Vagina (tissue), 2 donors: ENCODE results near the gene APBA1. TPM values are rescaled to one million over a fixed set of nuclear protein-coding genes. Genes with fewer than 3 reads are reported as not detected.

Source experiments
- DNase-seq, 2 donors: peaks; one replicate each; pipeline ENCODE4 v3.0.0-alpha.2; 2017; ENCODE audit errors: extremely low spot score in 2 of 2
- H3K27ac ChIP-seq: fragments of 200-600 bp; sonication (generic); one replicate; pipeline ENCODE4 v1.5.1; 2019
- H3K27me3 ChIP-seq: fragments of 200-600 bp; sonication (generic); one replicate; pipeline ENCODE4 v1.5.1; 2019
- H3K36me3 ChIP-seq, 2 donors: fragments of 200-600 bp; sonication (generic); one replicate each; pipeline ENCODE4 v1.5.1; 2017 to 2019
- H3K4me1 ChIP-seq: fragments of 200-600 bp; sonication (generic); one replicate; pipeline ENCODE4 v1.5.1; 2019
- H3K4me3 ChIP-seq, 2 donors: fragments of 200-600 bp; sonication (generic); 1 replicate in 1 of 2; 2 replicates in 1 of 2; pipeline ENCODE4 v1.5.1; 2016 to 2019
- H3K9me3 ChIP-seq: fragments of 200-600 bp; sonication (generic); one replicate; pipeline ENCODE4 v1.5.1; 2019
- POLR2A ChIP-seq, 2 donors: fragments of 450-650 bp; IDR thresholded peaks; one replicate each; pipeline ENCODE4 v1.6.1; 2017; ENCODE audit warnings: antibody characterized with exemption in 2 of 2, mild to moderate bottlenecking in 2 of 2, moderate library complexity in 2 of 2
- POLR2AphosphoS5 ChIP-seq, 2 donors: sonication (generic); formaldehyde crosslinking; IDR thresholded peaks; one replicate each; pipeline ENCODE4 v1.9.0; 2017; ENCODE audit warnings: antibody characterized with exemption in 2 of 2, mild to moderate bottlenecking in 2 of 2, low read depth in 1 of 2; ENCODE audit not compliant: insufficient read depth in 1 of 2
- intact Hi-C: fragments of 100-400 bp; cut with DNase I; formaldehyde crosslinking; loops from one replicate; pipeline ENCODE4 v1.15.1; 2023
- total RNA-seq: library from RNA; depleted of rRNA; stranded (reverse); fragments of >200 nt; gene quantifications from one replicate; pipeline ENCODE4 v1.2.3, GENCODE V29; 2016
- TF ChIP-seq, protein P1 (sequence below), 3 experiments: fragments of 450-650 bp in 2 of 3; fragments of 200-600 bp in 1 of 3; sonication (generic) in 1 of 3; IDR thresholded peaks; one replicate each; pipeline ENCODE4 v1.5.1; 2017 to 2019; ENCODE audit warnings: antibody characterized with exemption in 3 of 3, mild to moderate bottlenecking in 2 of 3, moderate library complexity in 2 of 3

Gene APBA1
- total RNA-seq, 1 donor from 2014 or later = 13.3 TPM

DNA sequence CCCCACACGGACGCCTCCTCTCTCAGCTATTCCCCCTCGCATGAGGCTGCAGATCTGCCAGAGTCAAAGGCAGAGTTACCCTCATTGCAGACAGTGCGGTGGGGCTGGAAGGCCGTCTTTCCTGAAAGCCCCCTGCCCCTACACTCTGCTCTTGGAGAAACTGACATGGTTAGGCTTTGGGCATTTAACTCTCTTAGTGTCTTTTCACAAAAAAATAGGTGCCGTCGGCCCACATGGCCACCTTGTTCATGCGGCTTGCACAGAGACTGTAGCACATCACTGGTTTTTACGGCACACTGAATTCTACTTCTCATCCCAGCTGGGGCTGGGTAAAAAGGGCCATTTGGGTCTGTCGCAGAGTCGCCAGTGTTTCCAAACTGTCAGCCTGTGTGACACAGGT lies 239.5 kb downstream of the APBA1 start:
- no peak for TF ChIP-seq POLR2A (IDR thresholded peaks at IDR 0.05)
- TF ChIP-seq POLR2AphosphoS5 (IDR thresholded peaks at IDR 0.05; ENCODE audit: insufficient read depth in 1 of 2, low read depth in 1 of 2) = no peak
- TF ChIP-seq, protein P1, sequence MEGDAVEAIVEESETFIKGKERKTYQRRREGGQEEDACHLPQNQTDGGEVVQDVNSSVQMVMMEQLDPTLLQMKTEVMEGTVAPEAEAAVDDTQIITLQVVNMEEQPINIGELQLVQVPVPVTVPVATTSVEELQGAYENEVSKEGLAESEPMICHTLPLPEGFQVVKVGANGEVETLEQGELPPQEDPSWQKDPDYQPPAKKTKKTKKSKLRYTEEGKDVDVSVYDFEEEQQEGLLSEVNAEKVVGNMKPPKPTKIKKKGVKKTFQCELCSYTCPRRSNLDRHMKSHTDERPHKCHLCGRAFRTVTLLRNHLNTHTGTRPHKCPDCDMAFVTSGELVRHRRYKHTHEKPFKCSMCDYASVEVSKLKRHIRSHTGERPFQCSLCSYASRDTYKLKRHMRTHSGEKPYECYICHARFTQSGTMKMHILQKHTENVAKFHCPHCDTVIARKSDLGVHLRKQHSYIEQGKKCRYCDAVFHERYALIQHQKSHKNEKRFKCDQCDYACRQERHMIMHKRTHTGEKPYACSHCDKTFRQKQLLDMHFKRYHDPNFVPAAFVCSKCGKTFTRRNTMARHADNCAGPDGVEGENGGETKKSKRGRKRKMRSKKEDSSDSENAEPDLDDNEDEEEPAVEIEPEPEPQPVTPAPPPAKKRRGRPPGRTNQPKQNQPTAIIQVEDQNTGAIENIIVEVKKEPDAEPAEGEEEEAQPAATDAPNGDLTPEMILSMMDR (IDR thresholded peaks at IDR 0.05) = no peak
- Histone ChIP-seq H3K4me3 (no peak overlapping the region), H3K27ac (no peak overlapping the region), H3K27me3 (no peaks in the 10 kb centered on the region), H3K9me3 (no peaks in the 10 kb centered on the region), H3K36me3 (no peaks in the 10 kb centered on the region), H3K4me1 (no peaks in the 10 kb centered on the region)
- DNase-seq = no peak
- intact Hi-C loops = no loop called here

DNA sequence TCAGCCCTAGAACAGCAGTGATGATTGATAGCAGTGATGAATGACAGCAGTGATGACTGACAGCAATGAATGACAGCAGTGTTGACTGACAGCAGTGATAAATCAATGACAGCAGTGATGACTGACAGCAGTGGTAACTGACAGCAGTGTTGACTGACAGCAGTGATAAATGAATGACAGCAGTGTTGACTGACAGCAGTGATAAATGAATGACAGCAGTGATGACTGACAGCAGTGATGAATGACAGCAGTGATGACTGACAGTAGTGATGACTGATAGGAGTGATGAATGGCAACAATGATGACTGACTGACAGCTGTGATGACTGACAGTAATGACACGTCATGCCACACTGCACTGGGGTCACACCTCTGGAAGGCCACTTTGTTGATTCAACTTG lies 240.4 kb downstream of the APBA1 start:
- no peak for DNase-seq
- intact Hi-C loops = no loop called here
- Histone ChIP-seq H3K36me3 (no peaks in the 10 kb centered on the region), H3K4me1 (no peaks in the 10 kb centered on the region), H3K9me3 (no peaks in the 10 kb centered on the region), H3K27me3 (no peaks in the 10 kb centered on the region), H3K27ac (no peak overlapping the region), H3K4me3 (no peak overlapping the region)
- TF ChIP-seq, protein P1 (IDR thresholded peaks at IDR 0.05) = no peak
- TF ChIP-seq POLR2AphosphoS5 (IDR thresholded peaks at IDR 0.05; ENCODE audit: insufficient read depth in 1 of 2, low read depth in 1 of 2) (no peak), POLR2A (IDR thresholded peaks at IDR 0.05) (no peak)

DNA sequence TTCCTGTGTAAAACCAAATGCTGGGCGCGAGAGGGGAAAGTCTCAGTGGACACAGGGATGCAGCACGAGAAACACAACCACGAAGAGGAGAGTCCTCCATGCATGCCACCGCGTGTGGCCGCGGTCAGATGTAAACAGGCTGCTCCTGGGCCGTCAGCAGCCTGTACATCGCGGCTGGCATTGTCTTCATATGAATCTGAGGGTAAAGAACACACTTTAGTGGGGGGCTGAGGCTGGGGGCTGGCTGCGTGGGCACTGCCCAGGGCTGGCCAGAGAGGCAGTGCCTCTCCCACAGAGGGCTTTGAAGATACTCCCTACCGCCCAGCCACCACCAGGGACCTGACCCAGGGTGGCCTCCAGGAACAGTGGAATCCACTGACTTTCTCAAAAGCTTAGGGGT lies 241.0 kb downstream of the APBA1 start:
- Histone ChIP-seq H3K27ac (no peak overlapping the region), H3K27me3 (no peaks in the 10 kb centered on the region), H3K4me3 (no peak overlapping the region), H3K36me3 (no peaks in the 10 kb centered on the region), H3K9me3 (no peaks in the 10 kb centered on the region), H3K4me1 (no peaks in the 10 kb centered on the region)
- intact Hi-C loops = no loop called here
- DNase-seq = no peak
- TF ChIP-seq, protein P1 (IDR thresholded peaks at IDR 0.05) = no peak
- TF ChIP-seq POLR2AphosphoS5 (IDR thresholded peaks at IDR 0.05; ENCODE audit: insufficient read depth in 1 of 2, low read depth in 1 of 2) (no peak), POLR2A (IDR thresholded peaks at IDR 0.05) (no peak)

DNA sequence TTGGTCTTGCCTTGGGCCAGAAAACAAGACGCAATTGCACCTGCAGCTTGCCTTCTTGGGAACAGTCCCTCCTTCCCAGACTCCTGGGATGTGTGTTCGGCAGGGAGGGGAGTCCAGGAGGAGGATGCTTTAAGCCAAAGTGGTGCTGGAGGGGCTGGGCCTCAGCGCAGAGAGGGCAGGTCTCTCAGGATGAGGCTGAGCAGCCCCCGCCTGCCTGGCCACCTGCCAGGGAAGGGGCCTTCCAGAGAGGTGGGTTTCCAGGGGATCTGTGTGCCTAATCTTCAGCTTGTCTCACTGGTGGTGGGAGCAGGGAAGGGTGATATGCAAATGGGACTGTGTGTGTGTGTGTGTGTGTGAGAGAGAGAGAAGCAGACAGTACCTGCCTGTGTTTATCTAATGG lies 242.0 kb downstream of the APBA1 start:
- DNase-seq = no peak
- Histone ChIP-seq H3K27ac (no peak overlapping the region), H3K4me3 (no peak overlapping the region), H3K4me1 (no peaks in the 10 kb centered on the region), H3K36me3 (no peaks in the 10 kb centered on the region), H3K27me3 (no peaks in the 10 kb centered on the region), H3K9me3 (no peaks in the 10 kb centered on the region)
- intact Hi-C loops = no loop called here
- TF ChIP-seq POLR2A (IDR thresholded peaks at IDR 0.05) (no peak), POLR2AphosphoS5 (IDR thresholded peaks at IDR 0.05; ENCODE audit: insufficient read depth in 1 of 2, low read depth in 1 of 2) (no peak)
- TF ChIP-seq, protein P1 (IDR thresholded peaks at IDR 0.05) = no peak

DNA sequence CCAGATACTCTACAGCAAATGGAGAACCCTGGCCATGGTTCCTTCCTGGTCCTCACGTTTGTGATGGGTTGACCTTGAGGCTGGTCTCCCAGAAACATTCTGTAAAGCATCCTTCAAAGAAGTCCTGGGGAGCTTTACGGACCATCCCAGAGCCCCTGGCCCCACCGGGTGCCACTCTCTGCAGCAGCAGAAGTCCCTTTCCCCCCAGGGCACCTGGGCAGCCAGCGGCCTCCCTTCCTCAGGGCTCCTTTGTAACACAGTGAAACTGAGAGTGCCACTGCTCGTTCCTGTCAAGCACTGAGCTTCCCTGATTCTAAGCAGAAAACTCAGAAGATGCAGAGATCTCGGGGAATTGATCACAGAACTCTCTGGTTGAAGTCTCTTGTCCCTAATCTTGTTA lies 242.9 kb downstream of the APBA1 start:
- Histone ChIP-seq H3K36me3 (no peaks in the 10 kb centered on the region), H3K4me1 (no peaks in the 10 kb centered on the region), H3K27ac (no peak overlapping the region), H3K27me3 (no peaks in the 10 kb centered on the region), H3K4me3 (no peak overlapping the region), H3K9me3 (no peaks in the 10 kb centered on the region)
- DNase-seq = no peak
- no peak for TF ChIP-seq POLR2A (IDR thresholded peaks at IDR 0.05)
- no peak for TF ChIP-seq POLR2AphosphoS5 (IDR thresholded peaks at IDR 0.05; ENCODE audit: insufficient read depth in 1 of 2, low read depth in 1 of 2)
- TF ChIP-seq, protein P1 (IDR thresholded peaks at IDR 0.05) = no peak
- intact Hi-C loops = no loop called here
